RKO (cell line): ENCODE data around the gene SV2C.
"Not testable (repeated sequence)": the region's sequence is repeated elsewhere in the genome, so short reads cannot be mapped to it uniquely, and the experiment has no call there.

Experiments
- DNase-seq: peaks from one replicate; pipeline ENCODE4 v3.0.0-alpha.2; 2016; ENCODE audit warnings: low spot score

Gene SV2C

DNA sequence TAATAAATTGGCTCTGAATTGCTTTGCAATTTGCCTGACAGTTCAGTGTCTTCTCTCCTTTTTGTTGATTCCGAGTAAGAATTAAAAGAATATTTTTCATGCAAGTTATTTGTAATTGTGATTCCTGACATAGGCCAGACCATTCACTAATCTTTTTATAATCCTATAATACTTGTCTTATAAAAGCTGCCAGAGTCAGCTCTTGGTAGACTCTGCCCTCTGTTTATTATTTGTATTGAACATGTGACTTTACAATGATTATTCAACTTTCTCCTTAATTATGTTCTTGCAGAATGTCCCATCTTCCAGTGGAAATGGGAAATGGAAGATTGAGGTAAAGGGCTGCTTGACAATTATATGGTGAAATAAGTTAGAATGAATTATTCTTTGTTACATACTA lies 121.0 kb downstream of the SV2C start:
- DNase-seq: no peak

DNA sequence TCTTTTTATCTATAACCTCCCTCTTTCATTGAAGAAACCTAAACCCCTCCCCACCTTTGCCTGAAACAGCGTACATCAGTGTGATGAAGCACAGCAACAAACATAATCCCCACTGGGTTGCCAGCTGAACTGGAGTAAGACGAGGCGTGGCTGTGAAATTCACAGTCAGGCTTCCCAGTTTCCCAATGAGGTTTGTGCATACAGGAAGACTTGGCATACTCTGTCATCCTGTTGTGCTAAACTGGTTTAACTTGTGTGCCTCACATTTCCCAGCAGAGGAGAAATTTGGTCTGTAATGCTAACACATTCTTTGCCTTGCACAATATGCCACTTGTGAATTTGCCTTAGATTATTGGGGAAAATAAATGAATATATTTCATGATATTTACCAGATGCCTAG lies 121.5 kb downstream of the SV2C start:
- DNase-seq: no peak

DNA sequence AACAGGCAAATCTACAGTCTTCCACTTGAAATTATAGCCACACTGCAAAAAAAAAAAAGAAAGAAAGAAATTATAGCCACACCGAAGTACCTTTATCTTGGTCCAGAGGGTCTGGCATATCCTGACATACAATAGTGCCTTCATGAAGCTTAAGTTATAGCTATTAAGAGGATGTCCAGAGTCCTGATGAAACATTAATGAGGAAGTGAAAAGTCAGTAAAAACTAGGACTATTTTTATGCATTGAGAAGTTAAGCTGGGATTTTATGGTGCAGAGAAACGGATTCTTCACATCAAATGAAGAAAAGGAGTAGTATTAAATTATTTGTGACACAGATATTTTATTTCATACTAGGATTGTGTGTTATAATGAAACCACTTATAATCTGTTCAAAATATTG lies 123.9 kb downstream of the SV2C start:
- no peak for DNase-seq

DNA sequence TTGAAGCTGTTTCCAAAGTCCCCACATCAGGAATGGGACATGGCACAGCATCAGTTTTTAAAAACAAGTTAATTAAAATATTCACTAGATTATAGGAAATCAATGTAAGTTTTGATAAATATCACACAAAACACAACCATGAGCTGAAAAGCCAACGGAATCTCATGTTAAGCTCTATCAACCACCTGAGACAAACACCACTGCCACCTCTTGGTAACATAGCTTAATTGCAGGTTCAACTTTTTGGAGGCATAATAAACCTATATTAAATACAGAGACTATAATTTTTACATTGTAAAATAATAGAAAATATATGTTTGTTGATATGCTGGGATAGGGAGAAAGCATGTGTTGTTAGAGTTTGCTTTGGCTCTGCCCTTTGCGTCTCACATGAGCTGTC lies 126.1 kb downstream of the SV2C start:
- DNase-seq: no peak

DNA sequence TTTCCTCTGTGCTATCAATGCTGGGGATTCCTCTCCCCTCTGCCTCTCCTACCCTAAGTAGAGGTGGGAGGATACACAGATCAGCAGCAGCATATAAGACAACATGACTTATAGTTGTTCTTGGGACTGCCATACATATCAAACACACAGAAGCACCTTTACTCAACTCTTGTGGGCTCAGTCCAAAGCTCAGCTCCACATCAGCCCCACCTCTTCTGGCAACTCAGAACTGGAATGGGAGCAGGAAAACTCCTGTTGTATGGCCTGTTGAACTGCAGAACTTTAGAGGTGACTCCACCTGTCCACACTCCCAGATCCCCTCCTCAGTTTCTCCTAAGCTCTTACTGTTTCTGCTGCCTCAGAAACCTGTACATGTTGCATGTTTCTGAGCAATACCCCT lies 127.8 kb downstream of the SV2C start:
- no peak for DNase-seq

DNA sequence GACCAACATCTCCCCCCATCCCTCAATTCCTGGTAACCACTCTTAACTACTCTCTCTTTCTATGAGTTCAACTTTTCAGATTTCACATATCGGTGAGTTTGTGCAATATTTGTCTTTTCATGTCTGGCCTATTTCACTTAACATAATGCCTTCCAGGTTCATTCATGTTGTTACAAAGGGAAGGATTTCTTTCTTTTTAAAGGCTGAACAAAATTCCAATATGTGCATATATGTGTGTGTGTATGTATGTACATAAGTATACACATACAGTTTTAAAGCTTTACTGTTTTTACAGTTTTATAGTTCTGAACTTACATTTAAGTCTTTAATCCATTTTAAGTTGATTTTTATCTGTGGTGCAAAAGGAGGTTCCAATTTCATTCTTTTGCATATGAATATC lies 130.7 kb downstream of the SV2C start:
- no peak for DNase-seq

DNA sequence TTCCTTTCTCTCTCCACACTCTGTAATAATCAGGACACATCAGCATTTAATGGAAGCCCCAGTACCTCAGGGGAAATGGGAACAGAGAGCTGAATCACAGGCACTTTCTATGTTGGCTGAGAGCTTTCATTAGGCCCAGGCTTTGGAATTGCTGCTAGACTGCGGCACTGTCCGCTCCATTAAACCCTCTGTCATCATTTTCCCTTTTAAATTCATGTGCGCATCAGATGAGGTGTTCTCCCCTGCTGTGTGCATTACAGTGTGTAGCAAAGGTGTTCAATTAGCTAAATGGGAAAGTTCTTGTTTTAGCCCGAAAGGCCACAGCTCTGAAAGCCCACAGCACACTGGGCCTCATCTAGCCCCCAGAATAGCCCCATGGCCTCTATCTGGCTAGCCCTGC lies 133.6 kb downstream of the SV2C start:
- no peak for DNase-seq

DNA sequence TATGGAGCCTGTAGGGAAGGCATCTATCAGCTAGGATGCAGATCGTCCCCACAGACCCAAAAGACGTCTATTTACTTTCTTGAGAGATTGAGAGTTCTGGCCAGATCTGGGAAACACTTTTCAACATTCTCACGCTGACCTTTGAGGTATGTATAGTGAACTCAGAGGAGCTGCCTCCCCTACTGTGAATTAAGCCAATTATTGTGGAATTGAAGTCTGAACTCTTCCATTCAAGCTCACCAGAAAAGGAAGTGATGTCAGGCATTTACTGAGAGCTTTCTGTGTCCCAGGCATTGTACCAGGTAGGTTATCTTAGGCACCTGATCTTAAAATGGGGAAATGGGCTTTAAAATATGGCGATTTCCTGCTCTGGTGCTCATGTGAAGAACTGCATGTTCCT lies 136.5 kb downstream of the SV2C start:
- DNase-seq: no peak

DNA sequence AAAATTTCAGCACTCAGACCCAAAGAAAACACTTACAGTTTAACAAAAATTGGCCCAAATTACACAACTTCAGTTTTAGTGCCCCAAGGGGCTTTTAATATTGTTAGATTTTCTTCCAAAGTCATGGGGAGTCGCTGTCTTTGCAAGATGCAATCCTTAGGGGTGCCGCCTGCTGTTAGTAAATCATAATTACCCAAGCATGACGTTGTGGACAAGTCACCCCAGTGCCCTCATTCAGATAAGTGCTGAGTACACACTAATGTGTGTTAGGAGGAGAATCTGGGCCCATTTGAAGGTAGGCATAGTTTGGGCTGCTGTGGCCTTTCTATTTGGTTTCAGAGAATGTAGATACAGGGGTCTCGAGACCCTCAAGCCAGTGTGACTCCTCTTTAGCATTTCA lies 138.1 kb downstream of the SV2C start:
- peak; percentile 10 for DNase-seq

DNA sequence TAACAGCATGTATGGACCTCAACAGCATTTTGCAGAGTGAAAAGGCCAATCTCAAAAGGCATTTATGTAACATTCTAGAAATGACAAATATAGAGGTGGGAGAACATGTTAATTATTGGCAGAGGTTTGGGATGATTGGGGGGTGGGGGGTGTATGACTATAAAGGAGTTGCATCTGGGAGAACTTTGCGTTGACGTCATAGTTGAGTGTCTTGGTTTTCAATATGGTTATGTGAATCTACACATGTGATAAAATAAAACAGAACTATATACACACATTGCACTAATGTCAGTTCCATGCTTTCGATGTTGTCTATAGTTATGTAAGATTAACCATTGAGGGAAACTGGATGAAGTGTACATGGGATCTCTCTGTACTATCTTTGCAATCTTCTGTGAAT lies 139.1 kb downstream of the SV2C start:
- DNase-seq: no peak

DNA sequence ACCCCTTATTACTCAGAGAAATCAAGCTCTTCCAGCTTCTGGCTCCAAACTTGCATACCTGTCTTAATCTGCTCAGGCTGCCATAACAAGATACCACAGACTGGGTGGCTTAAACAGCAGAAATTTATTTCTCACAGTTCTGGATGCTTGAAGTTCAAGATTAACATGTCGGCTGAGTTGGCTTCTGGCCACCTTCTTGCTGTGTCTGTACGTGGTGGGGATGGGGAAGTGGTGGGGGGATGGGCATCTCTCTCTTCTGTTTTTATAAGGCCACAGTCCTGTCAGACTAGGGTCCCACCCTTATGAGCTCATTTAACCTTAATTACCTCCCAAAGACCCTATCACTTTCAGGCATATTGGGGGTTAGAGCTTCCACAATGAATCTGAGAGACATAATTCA lies 140.5 kb downstream of the SV2C start:
- DNase-seq: no peak

DNA sequence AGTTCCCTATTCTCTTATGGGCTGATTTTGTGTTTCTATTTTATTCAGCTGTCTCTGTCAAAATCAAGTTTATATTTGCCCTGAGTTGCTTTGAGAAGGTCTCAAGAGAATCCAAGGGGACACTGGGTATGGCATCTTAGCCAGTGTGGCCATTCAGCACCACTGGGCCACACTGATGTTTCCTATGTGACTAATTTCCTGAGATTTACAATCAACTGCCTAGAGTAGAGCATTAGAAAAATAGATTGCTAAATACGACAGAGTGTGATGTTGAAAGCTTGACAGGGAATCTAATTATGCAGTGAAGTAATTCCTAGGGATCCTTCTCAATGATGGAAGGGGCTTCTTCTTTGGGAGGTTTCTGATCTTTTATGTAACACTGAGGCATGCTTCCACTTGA lies 141.7 kb downstream of the SV2C start:
- DNase-seq: no peak

DNA sequence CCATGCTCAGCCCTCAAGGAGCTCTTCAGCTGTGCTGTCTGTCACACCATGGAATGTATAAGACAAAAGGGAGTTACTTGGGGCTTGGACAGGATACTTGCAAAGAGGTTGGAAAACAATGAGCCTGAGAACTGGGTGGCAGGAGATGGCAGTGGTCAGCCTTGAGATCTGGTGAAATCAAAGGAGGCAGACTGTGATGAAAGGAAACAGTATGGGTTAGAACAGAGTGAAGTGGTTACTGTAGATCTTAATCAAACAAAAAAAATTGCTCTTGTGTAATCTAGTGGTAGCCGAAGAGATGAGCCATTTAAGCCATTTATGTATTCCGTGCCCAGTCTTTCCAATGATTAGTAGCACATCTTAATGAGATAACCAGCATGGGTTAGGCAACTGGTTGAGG lies 142.2 kb downstream of the SV2C start:
- DNase-seq: no peak

DNA sequence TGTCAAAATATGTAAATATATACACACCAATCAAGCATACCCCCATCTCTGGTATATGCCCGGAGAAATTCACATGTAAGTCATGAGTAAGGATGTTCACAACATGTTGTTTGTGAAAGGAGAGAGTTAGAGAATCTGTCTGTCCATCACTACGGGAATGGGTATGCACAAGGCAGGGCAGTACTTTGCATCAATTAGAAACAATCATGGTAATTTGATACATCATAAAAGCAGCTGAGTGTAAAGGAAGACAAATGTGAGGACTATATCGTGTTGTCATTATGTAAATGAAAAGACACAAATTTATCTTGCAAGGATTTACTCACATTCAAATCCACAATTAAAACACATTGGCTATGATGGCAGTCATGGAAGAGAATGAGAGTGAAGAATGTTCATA lies 146.7 kb downstream of the SV2C start:
- no peak for DNase-seq

DNA sequence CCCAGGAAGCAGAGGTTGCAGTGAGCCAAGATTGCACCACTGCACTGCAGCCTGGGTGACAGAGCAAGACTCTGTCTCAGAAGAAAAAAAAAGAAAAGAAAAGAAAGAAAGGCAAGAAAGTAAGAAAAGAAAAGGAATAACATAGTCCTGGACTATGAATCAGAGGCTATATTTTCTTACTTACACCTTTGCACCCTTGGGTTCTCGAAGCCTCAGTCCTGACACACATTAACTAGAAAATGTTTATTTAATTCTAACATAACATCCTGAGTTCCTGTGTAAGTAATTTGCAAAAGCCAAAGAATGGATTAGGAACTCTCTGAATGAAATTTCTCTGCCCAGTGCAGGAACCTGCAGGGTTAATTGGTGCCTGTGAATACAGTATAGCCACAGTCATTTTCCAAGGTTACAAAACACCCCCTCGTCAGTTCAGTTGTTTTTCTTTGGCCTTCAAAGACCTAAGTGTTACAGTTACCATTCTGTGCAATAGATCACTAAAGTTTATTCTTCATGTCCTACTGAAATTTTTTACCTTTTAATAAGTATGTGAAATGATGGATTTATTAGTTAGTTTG lies 147.6 kb downstream of the SV2C start:
- DNase-seq: no peak

DNA sequence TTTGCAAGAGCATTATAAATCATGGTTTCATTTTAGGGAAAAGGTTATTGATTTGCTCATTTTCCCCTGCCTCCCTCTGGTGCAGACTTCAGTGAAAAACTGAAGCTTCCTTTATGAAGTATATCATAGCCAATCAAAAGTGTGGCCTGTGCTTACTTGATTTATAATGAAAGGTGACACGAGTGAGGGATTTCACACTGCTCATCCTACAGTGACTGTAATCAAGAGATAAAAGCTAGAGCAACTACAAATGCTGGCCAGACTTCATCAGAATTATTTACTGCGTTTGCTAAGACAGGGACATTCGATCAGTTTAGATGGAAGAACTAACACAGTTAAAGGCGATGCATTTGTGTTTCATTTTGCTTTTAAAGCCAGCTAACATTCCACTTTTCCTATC lies 151.5 kb downstream of the SV2C start:
- DNase-seq: no peak

DNA sequence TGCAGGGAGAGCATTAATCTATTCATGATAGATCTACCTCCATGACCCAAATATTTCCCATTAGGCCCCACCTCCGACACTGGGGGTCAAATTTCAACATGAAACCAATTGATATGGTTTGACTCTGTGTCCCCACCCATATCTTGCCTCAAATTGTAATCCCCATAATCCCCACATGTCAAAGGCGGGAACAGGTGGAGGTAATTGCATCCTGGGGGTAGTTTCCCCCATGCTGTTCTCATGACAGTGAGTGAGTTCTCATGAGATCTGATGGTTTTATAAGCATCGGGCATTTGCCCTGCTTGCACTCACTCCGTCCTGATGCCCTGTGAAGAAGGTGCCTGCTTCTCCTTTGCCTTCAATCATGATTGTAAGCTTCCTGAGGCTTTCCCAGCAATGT lies 153.5 kb downstream of the SV2C start:
- DNase-seq: no peak

DNA sequence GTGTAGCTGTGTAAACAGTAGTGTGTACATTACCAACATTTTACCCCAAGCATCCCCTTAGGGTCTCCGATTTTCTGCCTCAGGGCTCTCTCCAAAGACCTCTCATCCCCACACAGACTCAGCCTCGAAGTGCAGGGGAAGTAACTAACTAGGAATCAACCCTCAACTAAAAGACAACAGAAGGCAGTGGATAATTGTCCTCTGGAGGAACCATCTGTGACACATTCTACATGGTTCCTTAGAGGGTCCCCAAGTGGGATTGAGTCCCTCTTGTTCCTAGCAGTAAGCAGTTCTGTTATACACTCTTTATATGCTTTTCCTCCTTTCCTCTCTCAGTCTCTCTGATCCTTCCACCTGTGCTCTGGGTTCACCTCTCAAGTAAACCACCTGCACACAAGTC lies 157.2 kb downstream of the SV2C start:
- DNase-seq: no peak

DNA sequence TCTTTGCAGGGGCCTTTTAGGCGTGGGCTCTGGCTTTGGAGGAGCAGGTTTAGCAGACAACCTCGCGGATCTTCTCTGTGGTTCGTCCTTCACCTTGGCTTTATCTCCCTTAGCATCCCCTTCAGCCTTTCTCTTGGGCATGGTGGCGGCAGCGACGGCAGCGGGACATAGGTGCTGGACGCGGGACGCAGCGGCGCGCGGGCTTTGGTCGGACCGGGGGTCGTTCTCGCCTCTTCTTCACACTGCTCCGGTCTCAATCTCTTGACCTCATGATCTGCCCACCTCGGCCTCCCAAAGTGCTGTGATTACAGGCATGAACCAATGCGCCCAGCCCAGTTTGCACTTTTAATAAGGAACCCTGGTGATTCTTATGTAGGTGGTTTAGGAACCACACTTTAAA lies 159.0 kb downstream of the SV2C start:
- not testable (repeated sequence) for DNase-seq

DNA sequence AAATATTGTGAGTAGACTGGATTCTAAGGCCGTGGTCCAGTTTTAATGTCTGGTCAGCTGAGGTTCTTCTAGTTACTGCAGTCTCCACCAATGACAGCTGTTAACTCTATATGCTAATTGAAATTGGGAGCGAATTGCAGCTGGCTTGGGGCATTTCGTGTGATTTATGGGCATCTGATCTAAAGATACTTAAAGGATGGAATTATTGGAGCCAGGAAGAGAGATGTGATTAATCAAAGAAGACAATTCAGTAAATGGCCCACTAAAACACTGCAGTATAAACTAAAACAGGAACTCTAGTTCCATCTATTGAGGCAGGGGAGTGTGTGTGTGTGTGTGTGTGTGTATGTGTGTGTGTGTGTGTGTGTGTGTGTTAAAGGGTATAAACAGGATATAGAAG lies 162.4 kb downstream of the SV2C start:
- DNase-seq: no peak

DNA sequence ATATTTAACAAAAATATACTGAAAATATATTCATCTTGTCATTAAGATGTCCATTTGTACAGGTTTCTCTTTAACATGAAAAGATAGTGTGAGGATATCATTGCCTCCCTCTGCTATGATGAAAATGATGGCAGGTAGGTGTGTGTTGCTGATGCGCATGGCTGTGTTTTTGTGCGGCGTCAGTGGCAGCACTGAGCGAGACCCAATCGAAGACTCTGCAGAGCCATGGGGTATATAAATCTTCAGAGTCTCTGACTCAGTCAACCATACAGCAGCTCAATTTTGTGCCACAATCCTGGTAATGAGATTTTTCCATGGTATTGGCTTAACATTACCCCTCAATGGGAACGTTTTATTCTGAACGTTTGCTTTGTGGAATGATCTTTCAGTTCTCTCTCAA lies 166.4 kb downstream of the SV2C start:
- no peak for DNase-seq

DNA sequence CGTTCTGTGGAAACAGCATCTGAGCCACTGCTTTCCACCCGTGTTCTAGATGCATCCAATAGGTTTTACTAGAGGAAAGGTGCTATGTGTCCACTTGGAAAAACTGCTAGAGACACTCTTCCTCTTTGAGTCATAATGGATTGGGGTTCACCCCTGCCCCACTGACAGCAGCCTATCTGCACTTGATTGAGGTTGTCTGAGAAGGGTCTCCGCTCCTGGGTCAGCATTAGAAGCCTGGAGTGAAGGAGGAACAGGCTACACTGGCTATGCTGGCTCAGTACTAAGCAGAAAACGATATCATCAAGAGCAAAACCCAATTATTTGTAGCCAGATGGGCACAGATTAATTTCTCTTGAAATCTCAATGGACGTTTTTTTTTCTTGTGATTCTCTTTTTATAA lies 167.3 kb downstream of the SV2C start:
- DNase-seq: no peak

DNA sequence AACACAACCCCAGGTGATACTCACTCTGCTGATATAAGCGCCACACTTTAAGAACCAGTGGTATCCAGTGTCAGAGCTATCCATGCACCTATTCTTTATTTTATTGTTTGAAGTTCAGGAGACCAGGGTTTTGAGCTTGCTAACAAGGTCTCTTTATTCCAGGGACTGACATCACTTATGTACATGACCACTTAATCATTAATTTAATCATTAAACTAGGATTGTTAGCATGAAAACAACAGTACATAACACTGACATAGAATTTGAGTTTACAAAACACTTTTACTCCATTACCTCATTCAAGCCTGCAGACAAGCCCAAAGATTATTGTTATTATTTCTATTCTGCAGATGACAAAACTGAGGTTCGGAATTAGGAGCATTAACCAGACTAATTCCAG lies 168.5 kb downstream of the SV2C start:
- DNase-seq: no peak

DNA sequence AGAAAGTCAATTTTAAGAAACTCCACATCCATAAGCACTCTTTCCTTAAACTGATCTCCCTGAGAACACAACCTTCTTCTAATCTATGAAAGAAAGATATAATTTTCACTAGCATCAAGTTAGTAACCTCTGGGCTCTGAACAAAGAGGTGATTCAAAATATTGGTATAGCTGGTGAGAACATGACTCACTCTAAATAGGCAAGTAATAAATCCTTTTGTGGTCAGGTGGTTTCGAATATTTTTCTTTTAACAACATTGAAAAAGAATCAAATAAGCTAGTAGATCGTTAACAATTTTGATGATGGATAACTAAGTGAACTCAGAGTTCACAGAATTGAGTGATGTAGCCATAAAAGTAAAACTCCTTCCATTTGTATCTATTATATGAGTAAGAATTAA lies 169.3 kb downstream of the SV2C start:
- no peak for DNase-seq
